Heart left ventricle (tissue), 13 donors: Measurements from ENCODE around the gene CENPA.
"Not testable (repeated sequence)": the region's sequence is repeated elsewhere in the genome, so short reads cannot be mapped to it uniquely, and the experiment has no call there.

Experiments used
- CTCF ChIP-seq, 12 donors: fragments of 200-600 bp; sonication (generic) in 4 of 12; IDR thresholded peaks; one replicate each; pipeline versions ENCODE4 v1.5.0 to v1.8.0; 2018 to 2022; ENCODE audit warnings: antibody characterized with exemption in 12 of 12, mild to moderate bottlenecking in 5 of 12
- POLR2A ChIP-seq, 2 donors: fragments of 450-650 bp; IDR thresholded peaks; one replicate each; pipeline ENCODE4 v1.6.1; 2017; ENCODE audit warnings: antibody characterized with exemption in 2 of 2, mild to moderate bottlenecking in 2 of 2, moderate library complexity in 2 of 2
- donor health status: ischemic (EF 13 %, LVEDD 7.1; RV severe dilation, severe dysfunction).
- donor health status: DM: no; HTN: yes; CAD: no.
- donor health status: DM: no; HTN: no; CAD: no.
- donor health status: ischemic (EF 25% LVEDD 6.9; RV normal size, moderate dysfunction).
- donor health status: ischemic (EF 25% LVEDD 5.7; RV mildly dilated, moderate dysfunction).
- donor health status: ischemic (EF 35%, LVEDD 5.7; RV mildly dilated, moderate dysfunction).
- donor health status: nonischemic (EF 11% LVEDD 7.7; RV severe dilation, severe dysfunction).
- donor health status: DM: yes; HTN: yes; CAD: no.
- donor health status: PGD.
- donor health status: ischemic (EF 29% LVEDD 5.4; RV normal size, mild dysfunction).
- donor health status: nonischemic (EF 23%, LVEDD 6.1; RV moderate dilation, normal function).

- not testable (repeated sequence) for TF ChIP-seq POLR2A, CTCF (IDR thresholded peaks at IDR 0.05)
These were observed 35.4 kb upstream of the CENPA start for GRCh38 chr2:26750467-26750866.
